Mononuclear cell (primary cell): ENCODE measurements around the gene TUFM. TPM values are rescaled to one million over a fixed set of nuclear protein-coding genes. Genes with fewer than 3 reads are reported as not detected.
A peak's percentile ranks its signal among the peaks of the same experiment; 100 is the strongest.

ENCODE experiments used
- H3K27me3 ChIP-seq: 2 replicates; pipeline ENCODE4 v1.6.0; 2011; ENCODE audit warnings: low read length, control low read depth; ENCODE audit not compliant: insufficient read depth
- H3K4me1 ChIP-seq: 2 replicates; pipeline ENCODE4 v1.5.1; 2011; ENCODE audit warnings: mild to moderate bottlenecking, low read length, control low read depth; ENCODE audit not compliant: insufficient read depth
- H3K4me3 ChIP-seq: 2 replicates; pipeline ENCODE4 v1.5.1; 2011; ENCODE audit warnings: mild to moderate bottlenecking, low read length, moderate library complexity
- H3K9me3 ChIP-seq: 2 replicates; pipeline ENCODE4 v1.5.1; 2011; ENCODE audit warnings: low read depth, mild to moderate bottlenecking, control low read depth, low read length
- total RNA-seq: library from RNA; depleted of rRNA; stranded (reverse); fragments of >200 nt; gene quantifications from one replicate; pipeline ENCODE4 v1.2.3, GENCODE V29; 2012

TUFM gene
- total RNA-seq, 1 donor: 62.5 TPM

- no peaks in the 10 kb centered on the region for H3K9me3 ChIP-seq
- no peaks in the 10 kb centered on the region for H3K27me3 ChIP-seq
- H3K4me1 ChIP-seq: peaks cover 20% of the 10 kb centered on the region
- H3K4me3 ChIP-seq: no peak overlapping the region
Observed at GRCh38 chr16:28865001-28865688, 19.0 kb upstream of the TUFM start.

DNA sequence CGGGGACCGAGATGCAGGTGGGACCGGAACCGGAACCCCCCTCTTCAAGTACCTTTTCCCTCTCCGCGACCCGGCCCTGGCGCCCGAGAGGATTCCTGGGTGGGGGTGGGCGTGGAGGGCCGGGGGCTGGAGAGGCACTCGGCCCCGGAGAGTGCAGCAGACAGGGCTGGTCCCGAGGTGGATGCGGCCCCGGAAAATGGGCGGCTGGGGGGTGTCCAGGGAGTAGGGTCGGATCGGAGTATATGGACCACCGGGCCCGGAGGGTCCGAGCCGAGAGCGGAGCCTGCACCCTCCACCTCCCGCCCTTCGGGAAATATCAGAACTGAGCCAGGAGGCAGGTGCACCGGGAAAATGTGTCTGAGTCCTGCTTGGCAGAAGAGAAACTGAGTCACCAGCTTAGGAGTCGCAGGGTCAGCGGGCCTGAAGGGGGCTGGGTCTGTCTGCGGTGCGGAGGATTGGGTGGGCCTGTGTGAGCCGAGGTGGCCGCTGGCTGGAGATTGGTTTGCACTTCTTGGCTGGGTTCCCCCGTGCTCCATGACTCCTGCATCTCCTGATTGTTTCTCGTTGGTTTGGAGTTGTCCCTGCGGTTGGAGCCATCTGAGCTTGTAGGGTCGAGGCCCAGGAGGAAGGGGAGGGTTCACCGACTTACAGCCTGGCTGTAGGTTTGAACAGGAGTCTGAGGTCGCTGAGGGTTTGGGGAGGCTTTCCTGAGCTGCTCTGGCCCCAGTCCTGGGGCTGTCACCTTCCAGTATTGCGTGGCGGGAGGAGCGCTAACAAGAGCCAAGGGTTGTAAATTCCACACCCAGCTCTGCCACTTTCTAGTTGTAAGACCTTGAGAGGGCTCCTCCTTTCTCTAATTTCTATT, 18.0 kb upstream of the TUFM start:
- peak overlapping the region; percentile 80 for H3K4me3 ChIP-seq
- H3K9me3 ChIP-seq: no peaks in the 10 kb centered on the region
- H3K4me1 ChIP-seq: peaks cover 20% of the 10 kb centered on the region
- no peaks in the 10 kb centered on the region for H3K27me3 ChIP-seq

DNA sequence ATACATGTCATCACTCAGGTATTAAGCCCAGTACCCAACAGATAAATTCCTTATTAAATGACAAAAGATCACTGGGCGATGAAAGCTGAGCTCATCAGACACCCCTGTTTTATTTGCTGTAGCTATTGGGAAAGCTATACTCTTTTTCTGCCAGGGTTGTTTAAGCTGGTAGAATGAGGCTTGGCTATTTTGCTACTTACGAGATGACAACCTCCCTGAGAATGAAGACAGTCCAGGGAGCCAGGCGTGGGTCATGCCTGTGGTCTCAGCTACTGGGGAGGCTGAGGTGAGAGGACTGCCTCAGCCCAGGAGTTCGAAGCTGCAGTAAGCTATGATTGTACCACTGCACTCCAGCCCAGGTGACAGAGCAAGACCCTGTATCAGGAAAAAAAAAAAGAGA, 13.2 kb upstream of the TUFM start:
- Histone ChIP-seq H3K4me3 (no peak overlapping the region), H3K27me3 (no peaks in the 10 kb centered on the region), H3K4me1 (peaks cover 13% of the 10 kb centered on the region), H3K9me3 (no peaks in the 10 kb centered on the region)

DNA sequence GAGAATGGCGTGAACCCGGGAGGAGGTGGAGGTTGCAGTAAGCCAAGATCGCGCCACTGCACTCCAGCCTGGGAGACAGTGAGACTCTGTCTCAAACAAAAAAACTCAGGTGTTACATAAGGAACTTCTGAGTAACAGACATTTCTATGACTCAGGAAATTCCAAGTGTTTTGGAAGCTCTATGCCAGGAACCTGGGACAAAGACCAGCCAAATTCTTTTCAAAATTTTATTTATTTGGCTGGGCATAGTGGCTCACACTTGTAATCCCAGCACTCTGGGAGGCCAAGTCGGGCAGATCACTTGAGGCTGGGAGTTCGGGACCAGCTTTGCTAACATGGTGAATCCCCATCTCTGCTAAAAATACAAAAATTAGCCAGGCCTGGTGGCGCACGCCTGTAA, 12.3 kb upstream of the TUFM start:
- H3K4me1 ChIP-seq: peaks cover 10% of the 10 kb centered on the region
- H3K4me3 ChIP-seq: no peak overlapping the region
- H3K9me3 ChIP-seq: no peaks in the 10 kb centered on the region
- no peaks in the 10 kb centered on the region for H3K27me3 ChIP-seq

DNA sequence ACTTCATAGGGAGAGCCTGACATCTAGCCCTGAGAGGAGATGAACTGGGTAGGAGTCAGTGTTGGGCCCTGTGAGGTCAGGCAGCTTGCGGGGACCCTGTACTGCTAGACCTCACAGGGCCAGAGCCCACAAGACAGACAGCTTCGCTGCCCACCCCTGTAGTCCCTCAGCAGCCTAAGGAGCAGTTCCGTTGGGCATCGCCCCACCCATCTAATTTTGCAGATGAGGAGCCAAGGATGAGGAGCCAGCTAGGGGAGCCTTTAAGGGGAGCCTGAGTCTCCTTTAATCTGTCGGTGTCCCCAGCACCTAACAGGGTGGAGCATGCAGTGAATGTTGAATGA, 755 bp upstream of the TUFM start:
- Histone ChIP-seq H3K4me3 (peak overlapping the region; percentile 89), H3K27me3 (no peaks in the 10 kb centered on the region), H3K9me3 (no peaks in the 10 kb centered on the region), H3K4me1 (peaks cover 23% of the 10 kb centered on the region)

GRCh38 chr16:28845761-28846079, 428 bp downstream of the TUFM start:
- peak overlapping the region; percentile 89 for H3K4me3 ChIP-seq
- H3K9me3 ChIP-seq: no peaks in the 10 kb centered on the region
- H3K27me3 ChIP-seq: no peaks in the 10 kb centered on the region
- H3K4me1 ChIP-seq: peaks cover 23% of the 10 kb centered on the region

GRCh38 chr16:28845293-28845692, 855 bp downstream of the TUFM start:
- H3K9me3 ChIP-seq: no peaks in the 10 kb centered on the region
- H3K4me3 ChIP-seq: peak overlapping the region; percentile 89
- no peaks in the 10 kb centered on the region for H3K27me3 ChIP-seq
- H3K4me1 ChIP-seq: peaks cover 23% of the 10 kb centered on the region

- no peak overlapping the region for H3K4me3 ChIP-seq
- H3K27me3 ChIP-seq: no peaks in the 10 kb centered on the region
- H3K4me1 ChIP-seq: peaks cover 31% of the 10 kb centered on the region
- no peaks in the 10 kb centered on the region for H3K9me3 ChIP-seq
Observed at GRCh38 chr16:28844226-28844885, 1.8 kb downstream of the TUFM start.

GRCh38 chr16:28843766-28844165, 2.4 kb downstream of the TUFM start:
- Histone ChIP-seq H3K4me1 (peaks cover 35% of the 10 kb centered on the region), H3K9me3 (no peaks in the 10 kb centered on the region), H3K4me3 (no peak overlapping the region), H3K27me3 (no peaks in the 10 kb centered on the region)

GRCh38 chr16:28842696-28843095, 3.5 kb downstream of the TUFM start:
- Histone ChIP-seq H3K27me3 (no peaks in the 10 kb centered on the region), H3K9me3 (no peaks in the 10 kb centered on the region), H3K4me3 (no peak overlapping the region), H3K4me1 (peaks cover 35% of the 10 kb centered on the region)

DNA sequence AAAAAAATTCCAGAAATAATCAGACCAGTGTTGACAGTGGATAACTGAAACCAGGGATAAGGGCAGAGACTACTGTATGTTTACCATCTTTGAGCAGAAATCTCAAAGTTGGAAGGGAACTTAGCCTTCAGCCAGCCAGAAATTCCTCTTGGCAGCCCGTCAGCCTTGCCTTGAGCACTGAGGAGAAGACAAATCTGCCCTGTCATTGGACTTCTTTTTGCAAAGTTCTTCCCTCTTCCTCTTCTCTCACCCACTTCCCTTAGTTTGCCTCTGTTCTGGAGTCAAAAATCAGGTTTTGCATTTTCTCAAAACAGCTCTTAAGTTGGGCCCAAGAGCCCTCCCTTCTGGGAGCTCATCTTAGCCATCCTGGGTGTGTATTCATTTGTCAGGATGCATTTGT, 6.2 kb downstream of the TUFM start:
- H3K9me3 ChIP-seq: no peaks in the 10 kb centered on the region
- peaks cover 14% of the 10 kb centered on the region for H3K4me1 ChIP-seq
- no peaks in the 10 kb centered on the region for H3K27me3 ChIP-seq
- H3K4me3 ChIP-seq: no peak overlapping the region

- Histone ChIP-seq H3K4me3 (no peak overlapping the region), H3K9me3 (no peaks in the 10 kb centered on the region), H3K27me3 (no peaks in the 10 kb centered on the region), H3K4me1 (peaks cover 12% of the 10 kb centered on the region)
Observed at GRCh38 chr16:28839004-28839639, 7.0 kb downstream of the TUFM start.

DNA sequence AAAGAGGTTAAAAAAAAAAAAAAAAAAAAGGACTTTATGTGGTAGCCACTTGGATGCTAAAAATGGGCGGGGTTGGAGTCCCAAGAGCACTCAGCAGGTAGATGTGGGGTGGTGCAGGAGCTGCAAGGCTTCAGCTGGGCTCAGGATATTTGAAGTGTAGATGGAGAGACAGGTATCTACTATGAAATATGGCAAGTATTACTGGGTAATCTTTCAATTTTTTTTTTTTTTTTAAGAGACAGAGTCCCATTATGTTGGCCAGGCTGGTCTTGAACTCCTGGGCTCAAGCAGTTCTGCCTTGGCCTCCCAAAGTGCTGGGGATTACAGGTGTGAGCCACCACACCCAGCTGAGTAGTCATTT, 7.6 kb downstream of the TUFM start:
- Histone ChIP-seq H3K9me3 (no peaks in the 10 kb centered on the region), H3K4me3 (no peak overlapping the region), H3K27me3 (no peaks in the 10 kb centered on the region), H3K4me1 (peaks cover 12% of the 10 kb centered on the region)

- Histone ChIP-seq H3K4me3 (no peak overlapping the region), H3K27me3 (no peaks in the 10 kb centered on the region), H3K4me1 (peaks cover 12% of the 10 kb centered on the region), H3K9me3 (no peaks in the 10 kb centered on the region)
Observed at GRCh38 chr16:28837672-28838557, 8.2 kb downstream of the TUFM start.
